Thyroid gland (tissue), 4 donors: ENCODE results near the gene APLF. TPM values are rescaled to one million over a fixed set of nuclear protein-coding genes. Genes with fewer than 3 reads are reported as not detected.
"Not testable (repeated sequence)": the region's sequence is repeated elsewhere in the genome, so short reads cannot be mapped to it uniquely, and the experiment has no call there.

Source experiments
- DNase-seq, 2 donors: peaks; one replicate each; pipeline ENCODE4 v3.0.0-alpha.2; 2019
- H3K27ac ChIP-seq, 3 donors: fragments of 200-600 bp; sonication (generic); 1 replicate in 2 of 3; 2 replicates in 1 of 3; pipeline ENCODE4 v1.5.1; 2016 to 2019; ENCODE audit warnings: mild to moderate bottlenecking in 1 of 3, moderate library complexity in 1 of 3
- H3K27me3 ChIP-seq: fragments of 200-600 bp; sonication (generic); one replicate; pipeline ENCODE4 v1.5.1; 2019
- H3K36me3 ChIP-seq, 2 donors: fragments of 200-600 bp; sonication (generic); one replicate each; pipeline ENCODE4 v1.5.1; 2016 to 2019
- H3K4me1 ChIP-seq, 2 donors: fragments of 200-600 bp; sonication (generic); one replicate each; pipeline ENCODE4 v1.5.1; 2017 to 2019
- H3K4me3 ChIP-seq, 3 donors: fragments of 200-600 bp; sonication (generic); replicated peaks in 1 of 3; 1 replicate in 2 of 3; 2 replicates in 1 of 3; pipeline ENCODE4 v1.5.1; 2016; ENCODE audit warnings: mild to moderate bottlenecking in 1 of 3
- H3K9me3 ChIP-seq: fragments of 200-600 bp; sonication (generic); one replicate; pipeline ENCODE4 v1.5.1; 2017
- POLR2A ChIP-seq, 2 donors: fragments of 450-650 bp; IDR thresholded peaks; one replicate each; pipeline ENCODE4 v1.6.1; 2017; ENCODE audit warnings: antibody characterized with exemption in 2 of 2, mild to moderate bottlenecking in 2 of 2, moderate library complexity in 1 of 2
- WGBS, 2 donors: methylation state at CpG; one replicate each; pipeline ENCODE4 v1.1.5; 2017; 5-methylcytosine and 5-hydroxymethylcytosine counted together
- intact Hi-C: fragments of 100-400 bp; cut with DNase I; formaldehyde crosslinking; loops from one replicate; pipeline ENCODE4 v1.15.1; 2023
- total RNA-seq, 4 donors: library from RNA; depleted of rRNA; stranded (reverse); fragments of >200 nt; gene quantifications; one replicate each; pipeline ENCODE4 v1.2.3, GENCODE V29; 2016
- TF ChIP-seq, protein P1 (sequence below), 6 experiments: fragments of 200-600 bp in 3 of 6; fragments of 450-650 bp in 3 of 6; sonication (generic) in 3 of 6; IDR thresholded peaks; one replicate each; pipeline ENCODE4 v1.5.1; 2016 to 2019; ENCODE audit warnings: antibody characterized with exemption in 6 of 6, mild to moderate bottlenecking in 2 of 6, inconsistent platforms in 1 of 6, moderate library complexity in 1 of 6

The APLF gene
- total RNA-seq, 4 donors from 2014 or later = 8.7 to 12.9 (median 9.6) TPM

DNA sequence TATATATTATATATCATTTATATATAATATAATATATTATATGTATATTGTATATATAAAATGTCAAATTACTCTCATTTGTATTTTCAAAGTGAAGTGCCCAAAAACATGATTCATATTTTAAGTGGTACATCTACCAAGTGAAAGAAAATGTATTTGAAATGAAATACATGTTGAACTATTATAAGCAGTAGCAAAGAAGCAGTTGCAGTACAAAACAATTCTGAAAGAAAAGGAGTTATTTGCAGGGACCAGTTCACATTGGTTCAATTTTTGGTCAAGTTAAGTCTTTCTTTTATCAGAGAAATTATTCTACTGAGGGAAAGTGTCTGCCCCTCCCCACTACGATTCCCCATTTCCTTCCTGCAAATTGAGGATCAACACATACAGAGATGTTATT is 51.9 kb downstream of the APLF start:
- H3K27me3 ChIP-seq = no peaks in the 10 kb centered on the region
- no peak overlapping the region for H3K4me3 ChIP-seq
- TF ChIP-seq, protein P1, sequence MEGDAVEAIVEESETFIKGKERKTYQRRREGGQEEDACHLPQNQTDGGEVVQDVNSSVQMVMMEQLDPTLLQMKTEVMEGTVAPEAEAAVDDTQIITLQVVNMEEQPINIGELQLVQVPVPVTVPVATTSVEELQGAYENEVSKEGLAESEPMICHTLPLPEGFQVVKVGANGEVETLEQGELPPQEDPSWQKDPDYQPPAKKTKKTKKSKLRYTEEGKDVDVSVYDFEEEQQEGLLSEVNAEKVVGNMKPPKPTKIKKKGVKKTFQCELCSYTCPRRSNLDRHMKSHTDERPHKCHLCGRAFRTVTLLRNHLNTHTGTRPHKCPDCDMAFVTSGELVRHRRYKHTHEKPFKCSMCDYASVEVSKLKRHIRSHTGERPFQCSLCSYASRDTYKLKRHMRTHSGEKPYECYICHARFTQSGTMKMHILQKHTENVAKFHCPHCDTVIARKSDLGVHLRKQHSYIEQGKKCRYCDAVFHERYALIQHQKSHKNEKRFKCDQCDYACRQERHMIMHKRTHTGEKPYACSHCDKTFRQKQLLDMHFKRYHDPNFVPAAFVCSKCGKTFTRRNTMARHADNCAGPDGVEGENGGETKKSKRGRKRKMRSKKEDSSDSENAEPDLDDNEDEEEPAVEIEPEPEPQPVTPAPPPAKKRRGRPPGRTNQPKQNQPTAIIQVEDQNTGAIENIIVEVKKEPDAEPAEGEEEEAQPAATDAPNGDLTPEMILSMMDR (IDR thresholded peaks at IDR 0.05) = no peak
- TF ChIP-seq POLR2A (IDR thresholded peaks at IDR 0.05) = no peak
- intact Hi-C loops = no loop called here
- no peaks in the 10 kb centered on the region for H3K9me3 ChIP-seq
- H3K4me1 ChIP-seq = no peaks in the 10 kb centered on the region
- no peak overlapping the region for H3K27ac ChIP-seq
- no peaks in the 10 kb centered on the region for H3K36me3 ChIP-seq
- no peak for DNase-seq
- WGBS, 2 donors = 78 to 89% methylated on average over 1 of the region's 1 CpG

DNA sequence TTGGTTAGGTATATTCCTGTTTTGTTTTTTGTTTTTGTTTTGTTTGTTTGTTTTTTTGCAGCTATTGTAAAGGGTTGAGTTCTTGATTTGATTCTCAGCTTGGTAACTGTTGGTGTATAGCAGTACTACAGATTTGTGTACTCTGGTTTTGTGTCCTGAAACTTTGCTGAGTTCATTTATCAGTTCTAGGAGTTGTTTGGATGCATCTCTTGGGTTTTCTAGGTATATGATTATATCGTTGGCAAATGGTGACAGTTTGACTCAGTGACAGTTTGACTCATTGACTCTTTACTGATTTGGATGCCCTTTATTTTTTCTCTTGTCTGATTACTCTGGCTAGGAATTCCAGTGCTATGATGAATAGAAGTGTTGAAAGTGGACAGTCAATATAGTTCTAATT is 53.7 kb downstream of the APLF start:
- Histone ChIP-seq H3K9me3 (no peaks in the 10 kb centered on the region), H3K27ac (no peak overlapping the region), H3K4me1 (no peaks in the 10 kb centered on the region), H3K27me3 (no peaks in the 10 kb centered on the region), H3K4me3 (no peak overlapping the region), H3K36me3 (no peaks in the 10 kb centered on the region)
- TF ChIP-seq, protein P1 (IDR thresholded peaks at IDR 0.05) = no peak
- TF ChIP-seq POLR2A (IDR thresholded peaks at IDR 0.05) = no peak
- DNase-seq = no peak
- 67 to 86% methylated on average over 1 of the region's 1 CpG for WGBS, 2 donors
- intact Hi-C loops = no loop called here

DNA sequence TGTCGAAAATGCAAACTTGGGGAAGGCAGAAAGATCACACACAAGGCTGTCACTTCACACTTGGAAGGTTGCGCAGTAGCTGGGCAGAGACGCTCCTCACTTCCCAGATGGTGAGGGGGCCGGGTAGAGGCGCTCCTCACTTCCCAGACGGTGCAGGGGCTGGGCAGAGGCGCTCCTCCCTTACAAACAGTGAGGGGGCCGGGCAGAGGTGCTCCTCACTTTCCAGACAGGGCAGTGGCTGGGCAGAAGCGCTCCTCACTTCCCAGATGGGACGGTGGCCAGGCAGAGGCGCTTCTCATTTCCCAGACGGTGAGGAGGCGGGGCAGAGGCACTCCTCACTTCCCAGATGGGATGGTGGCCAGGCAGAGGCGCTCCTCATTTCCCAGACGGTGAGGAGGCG is 59.6 kb downstream of the APLF start:
- H3K27ac ChIP-seq, H3K9me3 ChIP-seq, H3K4me3 ChIP-seq, H3K4me1 ChIP-seq, H3K27me3 ChIP-seq, H3K36me3 ChIP-seq, intact Hi-C loops, DNase-seq: not testable (repeated sequence)
- WGBS, 2 donors = 95% methylated on average over 8 to 15 of the region's 16 CpGs

DNA sequence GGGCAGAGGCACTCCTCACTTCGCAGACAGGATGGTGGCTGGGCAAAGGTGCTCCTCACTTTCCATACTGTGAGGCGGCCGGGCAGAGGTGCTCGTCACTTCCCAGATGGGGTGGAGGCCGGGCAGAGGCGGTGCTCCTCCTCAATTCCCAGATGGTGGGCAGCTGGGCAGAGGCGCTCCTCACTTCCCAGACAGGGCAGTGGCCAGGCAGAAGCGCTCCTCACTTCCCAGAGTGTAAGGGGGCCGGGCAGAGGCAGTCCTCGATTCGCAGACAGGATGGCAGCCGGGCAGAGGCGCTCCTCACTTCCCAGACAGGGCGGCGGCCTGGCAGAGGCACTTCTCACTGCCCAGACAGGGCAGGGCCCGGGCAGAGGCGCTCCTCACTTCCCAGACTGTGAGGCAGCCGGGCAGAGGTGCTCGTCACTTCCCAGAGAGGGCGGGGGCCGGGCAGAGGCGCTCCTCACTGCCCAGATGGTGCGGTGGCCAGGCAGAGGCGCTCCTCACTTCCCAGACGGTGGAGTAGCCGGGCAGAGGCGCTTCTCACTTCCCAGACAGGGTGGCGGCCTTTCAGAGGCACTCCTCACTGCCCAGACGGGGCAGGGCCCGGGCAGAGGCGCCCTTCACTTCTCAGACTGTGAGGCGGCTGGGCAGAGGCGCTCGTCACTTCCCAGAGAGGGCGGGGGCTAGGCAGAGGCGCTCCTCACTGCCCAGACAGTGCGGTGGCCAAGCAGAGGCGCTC is 60.1 kb downstream of the APLF start:
- intact Hi-C loops, H3K27ac ChIP-seq, H3K27me3 ChIP-seq, DNase-seq, H3K36me3 ChIP-seq, H3K4me1 ChIP-seq, H3K9me3 ChIP-seq, H3K4me3 ChIP-seq: not testable (repeated sequence)
- WGBS, 2 donors = 91 to 97% methylated on average over 15 to 17 of the region's 38 CpGs

DNA sequence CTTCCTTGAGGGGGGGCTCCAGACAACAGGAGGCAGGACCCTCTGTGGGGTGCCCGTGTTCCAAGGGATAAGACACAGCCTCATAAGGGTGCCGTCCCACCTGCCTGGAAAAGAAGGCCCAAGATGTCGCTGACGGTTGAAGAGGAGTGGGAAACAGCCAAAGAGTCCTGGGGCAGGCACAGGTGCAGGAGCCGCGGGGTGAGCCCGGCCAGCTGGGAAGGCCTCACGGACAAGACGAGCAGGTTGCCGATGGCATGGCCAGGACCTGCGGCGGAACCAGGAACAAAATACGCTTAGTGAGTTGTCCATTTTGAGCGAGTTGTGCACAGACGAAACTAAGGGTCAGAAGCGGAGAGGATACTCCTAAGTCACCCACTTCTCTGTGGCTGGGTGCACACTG is 61.8 kb downstream of the APLF start:
- intact Hi-C loops, H3K36me3 ChIP-seq, DNase-seq, H3K4me1 ChIP-seq, H3K27me3 ChIP-seq, H3K9me3 ChIP-seq, H3K4me3 ChIP-seq, H3K27ac ChIP-seq: not testable (repeated sequence)
- WGBS, 2 donors = 97 to 99% methylated on average over 16 of the region's 16 CpGs

DNA sequence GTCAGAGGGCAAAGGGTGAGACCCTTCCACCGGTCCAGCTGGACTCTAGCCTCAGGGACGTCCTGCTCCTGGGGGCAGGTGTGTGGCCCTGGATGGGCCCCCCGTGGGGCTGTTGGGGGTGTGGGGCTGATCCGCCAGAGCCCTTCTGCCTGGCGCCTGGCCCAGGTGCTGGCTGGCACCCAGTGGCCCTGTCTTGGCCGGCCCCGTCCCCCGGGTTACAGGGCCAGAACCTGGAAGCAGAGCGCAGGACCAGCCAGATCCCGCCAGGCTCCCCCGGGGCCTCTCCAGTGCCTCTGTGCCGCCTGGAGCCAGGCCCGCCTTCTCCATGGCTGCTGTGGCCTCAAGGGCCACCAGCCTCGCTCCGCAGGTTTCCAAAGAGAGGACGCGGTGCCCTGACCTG is 62.3 kb downstream of the APLF start:
- H3K4me3 ChIP-seq, H3K27ac ChIP-seq, DNase-seq, H3K27me3 ChIP-seq, H3K36me3 ChIP-seq, intact Hi-C loops, H3K4me1 ChIP-seq, H3K9me3 ChIP-seq: not testable (repeated sequence)
- WGBS, 2 donors = no CpG with 5 or more reads among the region's 17 CpGs

DNA sequence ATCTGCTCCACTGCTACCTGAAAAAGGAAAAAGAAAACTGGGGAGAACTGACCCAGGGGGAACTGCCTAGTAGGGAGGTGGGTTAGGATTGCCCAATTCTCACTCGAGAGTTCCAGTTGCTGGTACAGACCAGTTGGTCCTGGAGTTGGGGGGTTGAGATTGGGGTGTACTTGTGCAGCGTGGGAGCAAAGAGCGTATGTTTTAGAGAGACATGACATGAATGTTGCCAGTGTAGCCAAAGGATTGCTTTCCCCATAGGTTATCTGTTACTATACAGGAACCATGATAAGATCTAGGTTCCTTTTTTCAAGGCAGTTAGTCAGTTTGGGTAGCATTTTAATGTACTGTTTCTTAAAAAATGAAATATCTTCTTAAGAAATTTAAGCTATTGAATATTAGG is 68.6 kb downstream of the APLF start:
- Histone ChIP-seq H3K4me1 (no peaks in the 10 kb centered on the region), H3K9me3 (no peaks in the 10 kb centered on the region), H3K4me3 (no peak overlapping the region), H3K27me3 (no peaks in the 10 kb centered on the region), H3K36me3 (no peaks in the 10 kb centered on the region), H3K27ac (no peak overlapping the region)
- DNase-seq = no peak
- intact Hi-C loops = no loop called here
- TF ChIP-seq, protein P1 (IDR thresholded peaks at IDR 0.05) = no peak
- no peak for TF ChIP-seq POLR2A (IDR thresholded peaks at IDR 0.05)
- 81 to 88% methylated on average over 3 of the region's 3 CpGs for WGBS, 2 donors
